ENCODE data around the gene MRPL58. TPM values are rescaled to one million over a fixed set of nuclear protein-coding genes. Genes with fewer than 3 reads are reported as not detected.
"Not testable (repeated sequence)": the region's sequence is repeated elsewhere in the genome, so short reads cannot be mapped to it uniquely, and the experiment has no call there.

MRPL58 gene
- total RNA-seq, 2 experiments from 2014 or later: 53.6 to 62.4 TPM

GRCh38 chr17:75005291-75005690 lies 7.2 kb upstream of the MRPL58 start:
- CTCF ChIA-PET: interaction anchor here (1.4 to 10.9 kb wide), 2 partner anchors 17 to 44 kb away, joined by 3 to 122 read pairs; no protein-coding TSS in a partner anchor
- ATAC-seq: no peak
- peaks cover 4% of the 10 kb centered on the region for H3K4me1 Mint-ChIP-seq (ENCODE audit: low read depth)
- no peak for DNase-seq
- no peak overlapping the region for H3K4me3 Mint-ChIP-seq
- H3K27ac Mint-ChIP-seq: no peak overlapping the region
- H3K27me3 Mint-ChIP-seq: no peaks in the 10 kb centered on the region
- POLR2A ChIA-PET: interaction anchor here (0.6 kb wide), 1 partner anchor 573 kb away, joined by 3 read pairs; no protein-coding TSS in a partner anchor
- no peak for TF ChIP-seq CTCF (IDR thresholded peaks at IDR 0.05)
- no peaks in the 10 kb centered on the region for H3K9me3 Mint-ChIP-seq
- no peaks in the 10 kb centered on the region for H3K36me3 Mint-ChIP-seq (ENCODE audit: low read depth)
- intact Hi-C loops (cut with micrococcal nuclease): no loop called here

- ChIA-PET POLR2A (interaction anchor here (0.6 kb wide), 1 partner anchor 572 kb away, joined by 3 read pairs; no protein-coding TSS in a partner anchor), CTCF (interaction anchor here (0.9 to 10.9 kb wide), 3 partner anchors 17 to 44 kb away, joined by 3 to 122 read pairs (median 3); no protein-coding TSS in a partner anchor)
- H3K36me3 Mint-ChIP-seq (ENCODE audit: low read depth); H3K27me3 Mint-ChIP-seq; intact Hi-C loops (cut with micrococcal nuclease); DNase-seq; H3K4me1 Mint-ChIP-seq (ENCODE audit: low read depth); H3K9me3 Mint-ChIP-seq; H3K4me3 Mint-ChIP-seq; H3K27ac Mint-ChIP-seq; ATAC-seq: not testable (repeated sequence)
Observed at GRCh38 chr17:75006084-75006483, 6.4 kb upstream of the MRPL58 start.

- intact Hi-C loops (cut with micrococcal nuclease): no loop called here
- H3K4me1 Mint-ChIP-seq (ENCODE audit: low read depth): peaks cover 12% of the 10 kb centered on the region
- ATAC-seq: no peak
- TF ChIP-seq CTCF (IDR thresholded peaks at IDR 0.05): no peak
- no peaks in the 10 kb centered on the region for H3K9me3 Mint-ChIP-seq
- no peak for DNase-seq
- H3K27ac Mint-ChIP-seq: no peak overlapping the region
- H3K4me3 Mint-ChIP-seq: no peak overlapping the region
- ChIA-PET CTCF (interaction anchor here (0.7 to 10.9 kb wide), 3 partner anchors 36 to 87 kb away, joined by 3 to 122 read pairs (median 3); no protein-coding TSS in a partner anchor), POLR2A (interaction anchor here (1.2 to 1.3 kb wide), 2 partner anchors 15 to 18 kb away, joined by 5 read pairs; no protein-coding TSS in a partner anchor)
- H3K36me3 Mint-ChIP-seq (ENCODE audit: low read depth): no peaks in the 10 kb centered on the region
- H3K27me3 Mint-ChIP-seq: no peaks in the 10 kb centered on the region
Observed at GRCh38 chr17:75006653-75007052, 5.8 kb upstream of the MRPL58 start.

- intact Hi-C loops (cut with micrococcal nuclease): no loop called here
- no peaks in the 10 kb centered on the region for H3K9me3 Mint-ChIP-seq
- TF ChIP-seq CTCF (IDR thresholded peaks at IDR 0.05): no peak
- no peaks in the 10 kb centered on the region for H3K27me3 Mint-ChIP-seq
- peaks cover 17% of the 10 kb centered on the region for H3K4me1 Mint-ChIP-seq (ENCODE audit: low read depth)
- POLR2A ChIA-PET: no interaction called here
- no peak overlapping the region for H3K4me3 Mint-ChIP-seq
- ATAC-seq (no peak), DNase-seq (no peak)
- CTCF ChIA-PET: interaction anchor here (0.7 to 10.9 kb wide), 4 partner anchors 47 to 123 kb away, joined by 4 to 122 read pairs (median 21); partner anchors contain the start of gene NT5C
- no peak overlapping the region for H3K27ac Mint-ChIP-seq
- H3K36me3 Mint-ChIP-seq (ENCODE audit: low read depth): peaks cover under 1% of the 10 kb centered on the region
Observed at GRCh38 chr17:75008373-75008772, 4.1 kb upstream of the MRPL58 start.

GRCh38 chr17:75009139-75009724 lies 3.2 kb upstream of the MRPL58 start:
- Mint-ChIP-seq H3K27me3 (no peaks in the 10 kb centered on the region), H3K27ac (no peak overlapping the region), H3K36me3 (ENCODE audit: low read depth) (peaks cover 6% of the 10 kb centered on the region), H3K9me3 (no peaks in the 10 kb centered on the region), H3K4me3 (no peak overlapping the region), H3K4me1 (ENCODE audit: low read depth) (peaks cover 23% of the 10 kb centered on the region)
- ATAC-seq (no peak), DNase-seq (no peak)
- CTCF ChIA-PET: interaction anchor here (4.9 to 10.9 kb wide), 3 partner anchors 15 to 51 kb away, joined by 26 to 122 read pairs (median 38); no protein-coding TSS in a partner anchor
- no peak for TF ChIP-seq CTCF (IDR thresholded peaks at IDR 0.05)
- intact Hi-C loops (cut with micrococcal nuclease): no loop called here
- POLR2A ChIA-PET: no interaction called here

Data from activated CD8-positive, alpha-beta T cell treated with anti-CD3 and anti-CD28 coated beads for 36 hours (primary cell).